Ammon's horn (tissue), 1 donor: ENCODE results near the gene ADI1.
A peak's percentile ranks its signal among the peaks of the same experiment; 100 is the strongest.

Experiments
- DNase-seq: peaks from one replicate; pipeline ENCODE4 v3.0.0-alpha.2; 2016; ENCODE audit warnings: low spot score

ADI1 gene

GRCh38 chr2:3480352-3481010 lies 38.9 kb downstream of the ADI1 start:
- DNase-seq: no peak

- DNase-seq: no peak
Observed at GRCh38 chr2:3479430-3480320, 39.7 kb downstream of the ADI1 start.

- no peak for DNase-seq
Observed at GRCh38 chr2:3478846-3479385, 40.4 kb downstream of the ADI1 start.

GRCh38 chr2:3476985-3477327 lies 42.4 kb downstream of the ADI1 start:
- DNase-seq: no peak

GRCh38 chr2:3476321-3476984 lies 42.9 kb downstream of the ADI1 start:
- peak; percentile 86 for DNase-seq

GRCh38 chr2:3475771-3476170 lies 43.6 kb downstream of the ADI1 start:
- no peak for DNase-seq

- no peak for DNase-seq
Observed at GRCh38 chr2:3472966-3473365, 46.4 kb downstream of the ADI1 start.

GRCh38 chr2:3472296-3472695 lies 47.0 kb downstream of the ADI1 start:
- no peak for DNase-seq

- DNase-seq: no peak
Observed at GRCh38 chr2:3470856-3471737, 48.2 kb downstream of the ADI1 start.

- peak; percentile 62 for DNase-seq
Observed at GRCh38 chr2:3470166-3470651, 49.1 kb downstream of the ADI1 start.

GRCh38 chr2:3469486-3469885 lies 49.8 kb downstream of the ADI1 start:
- DNase-seq: no peak

- no peak for DNase-seq
Observed at GRCh38 chr2:3468296-3468988, 50.9 kb downstream of the ADI1 start.

- no peak for DNase-seq
Observed at GRCh38 chr2:3467654-3468053, 51.7 kb downstream of the ADI1 start.

GRCh38 chr2:3466966-3467365 lies 52.4 kb downstream of the ADI1 start:
- DNase-seq: no peak

GRCh38 chr2:3466482-3466863 lies 52.9 kb downstream of the ADI1 start:
- no peak for DNase-seq

- DNase-seq: no peak
Observed at GRCh38 chr2:3465844-3466481, 53.4 kb downstream of the ADI1 start.

- DNase-seq: no peak
Observed at GRCh38 chr2:3465328-3465727, 54.0 kb downstream of the ADI1 start.

GRCh38 chr2:3464401-3465005 lies 54.8 kb downstream of the ADI1 start:
- no peak for DNase-seq

- DNase-seq: no peak
Observed at GRCh38 chr2:3463944-3464343, 55.4 kb downstream of the ADI1 start.
